Measurements from ENCODE around the gene POLE.

The POLE gene

DNA sequence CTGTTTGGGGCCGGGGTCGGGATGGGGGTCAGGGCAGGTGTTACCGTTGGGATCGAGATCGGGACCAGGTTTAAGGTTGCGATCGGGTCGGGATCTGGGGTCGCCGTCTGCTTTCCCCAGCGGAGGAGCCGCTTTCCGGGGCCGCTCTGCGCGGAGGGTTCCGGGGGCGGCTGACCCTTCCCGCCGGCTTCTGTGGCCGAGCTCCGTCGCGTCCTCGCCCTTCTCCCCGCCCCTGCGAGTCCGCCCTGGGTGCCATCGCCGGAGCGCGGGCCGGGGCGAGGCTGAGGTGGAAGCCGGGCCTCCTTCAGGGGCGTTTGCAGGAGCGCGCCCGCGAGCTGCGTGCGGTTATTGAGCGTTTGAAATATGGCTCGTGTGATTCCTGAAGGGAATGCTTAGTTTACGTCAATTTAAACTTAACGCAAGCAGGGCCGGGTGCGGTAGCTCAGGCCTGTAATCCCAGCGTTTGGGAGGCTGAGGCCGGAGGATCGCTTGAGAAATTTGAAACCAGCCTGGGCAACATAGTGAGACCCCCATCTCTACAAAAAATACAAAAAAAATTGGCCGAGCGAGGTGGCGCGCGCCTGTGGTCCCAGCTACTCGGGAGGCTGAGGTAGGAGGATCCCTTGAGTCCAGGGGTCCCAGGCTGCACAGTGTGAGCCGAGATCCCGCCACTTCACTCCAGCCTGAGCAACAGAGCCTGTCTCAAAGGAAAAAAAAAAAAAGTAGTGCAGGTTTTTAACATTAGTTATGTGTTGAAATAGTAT, 24.1 kb upstream of the POLE start:
- peaks cover 16% of the 10 kb centered on the region for H4K20me1 ChIP-seq (ENCODE audit: insufficient read depth, low read length, poor library complexity, severe bottlenecking)
- H3K9me3 ChIP-seq (ENCODE audit: insufficient read depth, low read depth, low read length): no peaks in the 10 kb centered on the region
- H3K4me1 ChIP-seq (ENCODE audit: insufficient read depth, low read length, poor library complexity, severe bottlenecking): peaks cover 14% of the 10 kb centered on the region
- TF ChIP-seq EZH2phosphoT487 (IDR thresholded peaks at IDR 0.05; ENCODE audit: borderline replicate concordance): no peak
- TF ChIP-seq CTCF (conservative IDR thresholded peaks at IDR 0.05; ENCODE audit: low read length): no peak
- H3F3A ChIP-seq (ENCODE audit: low read depth): no peaks in the 10 kb centered on the region
- peak overlapping the region; percentile 79 for H3K4me2 ChIP-seq (ENCODE audit: low read depth, low read length, poor library complexity, severe bottlenecking)
- H3K27me3 ChIP-seq (ENCODE audit: insufficient read depth, low read length, poor library complexity, severe bottlenecking): no peaks in the 10 kb centered on the region
- H3K9ac ChIP-seq (ENCODE audit: low read depth, low read length, poor library complexity, severe bottlenecking): peak overlapping the region; percentile 78
- H3K79me2 ChIP-seq (ENCODE audit: insufficient read depth, low read length): peaks cover 51% of the 10 kb centered on the region
- peaks cover 7% of the 10 kb centered on the region; the same call in 1 of the 2 replicates for H3K36me3 ChIP-seq (ENCODE audit: insufficient read depth, low read length)
- peak overlapping the region; percentile 54; the same call in 1 of the 2 replicates for H2AFZ ChIP-seq (ENCODE audit: low read length)
- peak overlapping the region; percentile 77 for H3K4me3 ChIP-seq (ENCODE audit: low read length, poor library complexity, severe bottlenecking)
- H3K9me2 ChIP-seq (replicated peaks; ENCODE audit: low read depth, low read length): no peaks in the 10 kb centered on the region

GRCh38 chr12:132710405-132711079, 23.4 kb upstream of the POLE start, which contains the start of gene PGAM5:
TSS of gene PGAM5 (plus strand) at chr12:132710842. CDS start at chr12:132710877, 35 bp downstream.
- Histone ChIP-seq H3K27me3 (ENCODE audit: insufficient read depth, low read length, poor library complexity, severe bottlenecking) (no peaks in the 10 kb centered on the region), H3K4me3 (ENCODE audit: low read length, poor library complexity, severe bottlenecking) (peak within 1 kb of the TSS; percentile 77), H2AFZ (ENCODE audit: low read length) (peak within 1 kb of the TSS; percentile 94), H3K4me2 (ENCODE audit: low read depth, low read length, poor library complexity, severe bottlenecking) (peak within 1 kb of the TSS; percentile 83), H3K36me3 (ENCODE audit: insufficient read depth, low read length) (peaks cover 7% of the 10 kb centered on the region; the same call in 1 of the 2 replicates), H3K9me2 (replicated peaks; ENCODE audit: low read depth, low read length) (no peaks in the 10 kb centered on the region), H3K79me2 (ENCODE audit: insufficient read depth, low read length) (peaks cover 51% of the 10 kb centered on the region), H4K20me1 (ENCODE audit: insufficient read depth, low read length, poor library complexity, severe bottlenecking) (peaks cover 16% of the 10 kb centered on the region), H3F3A (ENCODE audit: low read depth) (no peaks in the 10 kb centered on the region), H3K9ac (ENCODE audit: low read depth, low read length, poor library complexity, severe bottlenecking) (peak within 1 kb of the TSS; percentile 78), H3K4me1 (ENCODE audit: insufficient read depth, low read length, poor library complexity, severe bottlenecking) (peaks cover 14% of the 10 kb centered on the region), H3K9me3 (ENCODE audit: insufficient read depth, low read depth, low read length) (no peaks in the 10 kb centered on the region)
- TF ChIP-seq CTCF (conservative IDR thresholded peaks at IDR 0.05; ENCODE audit: low read length): no peak
- TF ChIP-seq EZH2phosphoT487 (IDR thresholded peaks at IDR 0.05; ENCODE audit: borderline replicate concordance): no peak

DNA sequence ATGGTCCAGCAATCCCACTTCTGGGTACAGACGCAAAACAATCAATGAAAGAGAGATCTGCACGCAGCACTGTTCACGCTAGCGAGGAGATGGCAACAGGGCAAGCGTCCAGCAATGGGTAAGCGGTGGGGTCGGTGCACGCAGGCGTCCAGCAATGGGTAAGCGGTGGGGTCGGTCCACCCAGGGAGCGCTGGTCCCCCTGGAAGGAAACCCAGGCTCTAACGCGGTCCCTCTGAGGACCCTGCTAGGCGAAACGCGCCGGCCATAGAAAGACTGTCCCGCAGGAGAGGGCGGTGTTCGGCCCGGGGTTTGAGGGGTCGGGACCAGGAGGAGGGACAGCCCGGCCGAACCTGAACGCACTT, 22.9 kb upstream of the POLE start:
- Histone ChIP-seq H4K20me1 (ENCODE audit: insufficient read depth, low read length, poor library complexity, severe bottlenecking) (peaks cover 16% of the 10 kb centered on the region), H2AFZ (ENCODE audit: low read length) (peak overlapping the region; percentile 94), H3K27me3 (ENCODE audit: insufficient read depth, low read length, poor library complexity, severe bottlenecking) (no peaks in the 10 kb centered on the region), H3K36me3 (ENCODE audit: insufficient read depth, low read length) (peaks cover 6% of the 10 kb centered on the region; the same call in 1 of the 2 replicates), H3K4me2 (ENCODE audit: low read depth, low read length, poor library complexity, severe bottlenecking) (peak overlapping the region; percentile 83), H3K9me3 (ENCODE audit: insufficient read depth, low read depth, low read length) (no peaks in the 10 kb centered on the region), H3K9ac (ENCODE audit: low read depth, low read length, poor library complexity, severe bottlenecking) (peak overlapping the region; percentile 78), H3K4me1 (ENCODE audit: insufficient read depth, low read length, poor library complexity, severe bottlenecking) (peaks cover 14% of the 10 kb centered on the region), H3K9me2 (replicated peaks; ENCODE audit: low read depth, low read length) (no peaks in the 10 kb centered on the region), H3K79me2 (ENCODE audit: insufficient read depth, low read length) (peaks cover 51% of the 10 kb centered on the region), H3K4me3 (ENCODE audit: low read length, poor library complexity, severe bottlenecking) (peak overlapping the region; percentile 77), H3F3A (ENCODE audit: low read depth) (no peaks in the 10 kb centered on the region)
- TF ChIP-seq CTCF (conservative IDR thresholded peaks at IDR 0.05; ENCODE audit: low read length): no peak
